Spinal cord (tissue), 10 donors: ENCODE data around the gene AKAP13. TPM values are rescaled to one million over a fixed set of nuclear protein-coding genes. Genes with fewer than 3 reads are reported as not detected.
A peak's percentile ranks its signal among the peaks of the same experiment; 100 is the strongest.
"Not testable (repeated sequence)": the region's sequence is repeated elsewhere in the genome, so short reads cannot be mapped to it uniquely, and the experiment has no call there.

Experiments used
- DNase-seq, 6 donors: peaks; one replicate each; pipeline versions ENCODE4 v3.0.0 to v3.0.0-alpha.2; 2013 to 2015; ENCODE audit warnings: low spot score in 6 of 6, low read depth in 4 of 6
- H3K27ac ChIP-seq: one replicate; pipeline ENCODE4 v1.5.1; 2013; ENCODE audit warnings: low read depth, low read length, control low read depth
- H3K27me3 ChIP-seq: one replicate; pipeline ENCODE4 v1.6.1; 2013; ENCODE audit warnings: low read length; ENCODE audit not compliant: control insufficient read depth, insufficient read depth
- H3K36me3 ChIP-seq: one replicate; pipeline ENCODE4 v1.6.1; 2013; ENCODE audit warnings: low read length; ENCODE audit not compliant: control insufficient read depth, insufficient read depth
- H3K4me1 ChIP-seq: one replicate; pipeline ENCODE4 v1.6.1; 2013; ENCODE audit warnings: low read length; ENCODE audit not compliant: control insufficient read depth, insufficient read depth
- H3K4me3 ChIP-seq: one replicate; pipeline ENCODE4 v1.5.1; 2013; ENCODE audit warnings: low read depth, low read length, control low read depth
- H3K9me3 ChIP-seq: one replicate; pipeline ENCODE4 v1.6.1; 2013; ENCODE audit warnings: low read length; ENCODE audit not compliant: control insufficient read depth, insufficient read depth
- WGBS: methylation state at CpG from one replicate; pipeline ENCODE4 v1.1.5; 2013; ENCODE audit warnings: missing lambda C conversion rate; ENCODE audit not compliant: insufficient coverage; 5-methylcytosine and 5-hydroxymethylcytosine counted together
- polyA plus RNA-seq, 2 donors: library from polyadenylated mRNA; unstranded; fragments of 120-200 nt; gene quantifications; one replicate each; pipeline ENCODE4 v1.2.1, GENCODE V29; 2013; ENCODE audit not compliant: insufficient read length in 2 of 2
- total RNA-seq, 2 donors: library from RNA; depleted of rRNA in 1 of 2; stranded (reverse); fragments of 120-200 nt in 1 of 2; fragments of >200 nt in 1 of 2; gene quantifications; one replicate each; pipeline versions ENCODE4 v1.2.3 to v1.2.4, GENCODE V29; 2013 to 2014
- donor health status: healthy.

The AKAP13 gene
- total and polyA plus RNA-seq, 4 donors = 52.5 to 114 (median 89.2) TPM

DNA sequence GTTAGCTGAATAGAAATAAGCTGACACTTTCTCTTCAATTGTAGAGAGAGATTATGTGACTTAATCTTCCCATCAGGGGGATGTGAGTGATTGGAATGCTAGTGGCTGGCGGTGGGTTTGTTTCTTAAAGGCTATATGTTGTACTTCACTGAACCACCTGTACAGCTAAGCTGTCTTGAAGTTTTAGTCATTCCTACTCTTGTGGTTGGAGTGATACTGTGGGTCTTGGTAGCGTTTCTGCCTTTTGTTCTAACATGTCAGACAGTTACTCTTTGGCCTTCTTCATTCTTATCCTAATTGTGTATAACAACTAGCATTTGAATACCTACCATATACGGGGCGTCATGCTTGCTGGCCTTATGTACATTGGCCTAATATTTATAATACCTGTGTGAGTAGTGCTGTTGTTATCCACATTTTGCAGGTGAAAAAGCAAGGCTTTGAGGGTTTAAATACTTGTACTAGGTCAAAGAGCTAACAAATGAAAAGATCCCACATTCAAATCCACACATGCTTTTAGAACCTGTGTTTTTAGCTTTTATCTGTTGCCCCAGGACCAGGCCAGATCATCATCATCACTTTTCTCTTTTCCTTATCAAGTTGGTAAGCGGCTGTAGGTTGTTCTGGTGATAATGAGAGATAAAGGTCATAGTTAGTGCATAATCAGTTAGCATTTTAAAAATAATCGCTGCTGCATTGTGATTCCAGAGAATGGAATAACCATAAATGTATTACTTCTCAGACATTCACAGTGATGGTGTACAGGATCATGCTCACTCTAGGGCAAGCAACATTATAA, 50.2 kb downstream of the AKAP13 start:
- Histone ChIP-seq H3K36me3 (no peaks in the 10 kb centered on the region), H3K4me3 (no peak overlapping the region), H3K27me3 (no peaks in the 10 kb centered on the region), H3K27ac (no peak overlapping the region), H3K4me1 (no peaks in the 10 kb centered on the region), H3K9me3 (no peaks in the 10 kb centered on the region)
- no CpG with 5 or more reads among the region's 6 CpGs for WGBS
- no peak for DNase-seq

DNA sequence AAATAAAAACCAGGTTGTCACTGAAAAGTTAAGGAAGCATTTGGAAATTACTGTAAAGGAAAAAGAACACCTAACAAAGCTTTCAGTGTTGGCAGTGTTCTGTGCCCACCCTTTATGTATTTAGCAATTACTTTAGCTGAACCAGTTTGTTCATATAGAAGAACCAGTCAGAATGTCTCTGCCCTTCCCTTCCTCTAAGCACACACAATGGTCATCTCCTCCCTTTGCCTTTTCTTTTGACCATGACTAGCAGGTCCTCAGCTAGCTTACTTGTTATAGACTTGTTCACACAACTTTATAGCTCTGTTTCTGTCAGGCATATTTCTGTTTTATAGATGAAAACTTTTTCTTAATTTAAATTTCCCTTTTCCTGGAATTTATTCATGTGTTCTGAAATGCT, 59.6 kb downstream of the AKAP13 start:
- H3K4me1 ChIP-seq = no peaks in the 10 kb centered on the region
- DNase-seq = no peak
- H3K9me3 ChIP-seq = no peaks in the 10 kb centered on the region
- no peaks in the 10 kb centered on the region for H3K36me3 ChIP-seq
- H3K4me3 ChIP-seq = no peak overlapping the region
- H3K27ac ChIP-seq = no peak overlapping the region
- H3K27me3 ChIP-seq = no peaks in the 10 kb centered on the region

DNA sequence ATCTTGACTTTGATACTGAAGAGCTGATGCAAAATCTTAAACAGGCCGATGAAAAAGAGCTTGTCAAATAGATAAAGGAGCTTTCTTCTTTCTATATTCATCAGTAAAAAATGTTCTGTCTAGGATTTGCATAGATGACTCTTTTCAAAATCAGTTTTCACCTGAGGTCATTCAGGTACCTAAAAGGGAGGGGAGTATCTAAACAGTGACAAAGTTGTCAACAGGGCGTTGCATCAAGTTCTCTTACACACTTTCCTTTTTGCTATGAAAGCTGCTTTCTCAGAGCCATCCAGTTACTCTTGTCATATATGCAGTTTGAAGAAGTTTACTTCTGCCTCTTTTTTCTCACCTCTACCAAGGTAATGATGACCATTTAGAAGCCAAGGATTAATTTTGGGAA, 60.0 kb downstream of the AKAP13 start:
- Histone ChIP-seq H3K27me3 (no peaks in the 10 kb centered on the region), H3K4me1 (no peaks in the 10 kb centered on the region), H3K27ac (no peak overlapping the region), H3K9me3 (no peaks in the 10 kb centered on the region), H3K4me3 (no peak overlapping the region), H3K36me3 (no peaks in the 10 kb centered on the region)
- WGBS = no CpG with 5 or more reads among the region's 2 CpGs
- DNase-seq = no peak

DNA sequence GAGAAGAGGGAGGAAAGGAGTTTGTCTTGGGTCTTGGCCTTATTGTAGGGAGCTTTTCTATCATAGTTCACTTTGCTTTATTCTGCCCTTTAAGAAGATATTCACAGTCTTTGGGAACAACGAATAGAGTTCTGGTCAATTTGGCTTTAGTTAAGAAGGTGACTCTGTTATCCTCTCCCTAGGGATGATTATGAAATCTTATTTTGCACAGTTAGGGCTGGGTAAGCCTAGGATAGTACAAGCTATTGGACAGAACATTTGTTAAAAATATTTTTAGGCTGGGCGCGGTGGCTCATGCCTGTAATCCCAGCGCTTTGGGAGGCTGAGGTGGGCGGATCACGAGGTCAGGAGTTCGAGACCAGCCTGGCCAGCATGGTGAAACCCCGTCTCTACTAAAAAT, 61.5 kb downstream of the AKAP13 start:
- DNase-seq, H3K27me3 ChIP-seq, H3K4me1 ChIP-seq, H3K36me3 ChIP-seq, H3K27ac ChIP-seq, H3K4me3 ChIP-seq, H3K9me3 ChIP-seq: not testable (repeated sequence)
- WGBS = no CpG with 5 or more reads among the region's 8 CpGs

DNA sequence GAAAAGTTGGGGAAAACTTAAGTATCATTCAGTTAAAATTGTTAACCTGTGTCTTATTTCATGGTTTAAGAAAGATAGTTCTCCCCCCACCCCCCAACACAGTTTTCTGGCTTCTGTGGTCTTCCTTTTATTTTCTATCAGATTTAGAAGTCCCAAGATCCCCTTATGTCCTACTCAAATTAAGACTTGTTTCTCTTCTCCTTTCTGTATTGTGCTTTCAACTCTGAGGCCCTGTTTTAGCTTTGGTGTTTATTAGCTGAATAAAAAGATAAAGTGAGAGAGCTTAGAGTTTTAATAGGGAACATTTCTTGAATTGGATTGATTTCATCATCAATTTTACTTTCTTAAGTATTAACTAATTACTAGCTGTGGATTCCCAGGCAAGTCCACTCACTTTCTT, 62.6 kb downstream of the AKAP13 start:
- H3K4me3 ChIP-seq = no peak overlapping the region
- H3K27me3 ChIP-seq = no peaks in the 10 kb centered on the region
- no peaks in the 10 kb centered on the region for H3K4me1 ChIP-seq
- no peaks in the 10 kb centered on the region for H3K36me3 ChIP-seq
- no peak overlapping the region for H3K27ac ChIP-seq
- H3K9me3 ChIP-seq = no peaks in the 10 kb centered on the region
- DNase-seq = no peak

DNA sequence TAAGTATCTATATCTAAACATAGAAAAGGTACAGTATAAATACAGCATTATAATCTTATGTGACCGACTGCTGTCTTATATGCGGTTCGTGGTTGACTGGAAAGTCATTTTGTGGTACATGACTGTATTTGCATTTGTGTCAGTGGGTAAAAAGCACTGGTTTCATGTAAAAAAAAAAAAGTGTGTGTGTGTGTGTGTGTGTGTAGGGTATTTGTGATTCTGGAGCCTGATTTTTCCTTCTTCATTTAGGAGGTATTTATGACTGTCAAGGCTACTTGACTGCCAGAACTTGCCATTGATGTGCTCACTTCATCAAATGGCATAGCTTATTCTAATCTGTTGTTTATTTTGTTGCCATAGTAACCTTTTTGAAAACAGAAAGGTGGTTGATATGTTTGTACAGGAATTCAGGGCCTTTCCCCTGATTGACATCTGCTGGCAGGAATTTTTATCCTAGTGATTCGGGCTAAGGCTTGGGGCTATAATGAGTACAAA, 63.2 kb downstream of the AKAP13 start:
- peak in 2 of 6 donors; percentile 29 to 33 for DNase-seq
- WGBS = 92% methylated on average over 2 of the region's 4 CpGs

DNA sequence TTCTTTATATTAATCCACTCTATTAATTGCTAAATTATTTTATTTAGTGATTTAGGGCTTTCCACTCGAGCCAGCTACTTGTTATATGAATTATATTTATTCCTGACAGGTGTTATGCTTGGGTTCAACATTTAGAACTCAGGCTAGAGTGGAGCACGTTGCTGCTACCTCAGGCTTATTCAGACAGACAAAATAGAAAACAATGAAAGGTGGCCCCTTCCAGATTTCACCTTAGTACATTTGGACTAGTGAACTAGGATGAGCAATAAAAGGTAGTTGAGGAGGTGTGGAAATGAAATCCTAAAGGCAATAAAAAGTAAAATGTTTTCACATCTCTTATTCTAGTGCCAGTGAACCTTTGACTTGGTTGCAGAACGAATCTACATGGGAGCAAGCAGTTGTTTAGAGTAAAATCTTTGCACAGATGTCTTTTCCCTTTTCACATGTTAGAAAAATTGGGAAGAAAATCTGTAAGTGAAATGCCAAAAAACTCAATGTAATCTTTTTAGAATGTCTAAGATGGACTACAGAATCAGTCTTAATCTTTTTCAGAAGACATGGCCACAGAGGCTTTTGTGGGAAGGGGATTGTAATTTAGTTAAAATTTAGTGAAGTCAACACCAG, 63.8 kb downstream of the AKAP13 start:
- no CpG with 5 or more reads among the region's 3 CpGs for WGBS
- Histone ChIP-seq H3K36me3 (no peaks in the 10 kb centered on the region), H3K4me1 (no peaks in the 10 kb centered on the region), H3K4me3 (no peak overlapping the region), H3K27me3 (no peaks in the 10 kb centered on the region), H3K9me3 (no peaks in the 10 kb centered on the region), H3K27ac (no peak overlapping the region)
- no peak for DNase-seq

More for the DNA sequence above, 63.2 kb downstream of the AKAP13 start:
- H3K4me3 ChIP-seq = no peak overlapping the region
- H3K27ac ChIP-seq = no peak overlapping the region
- no peaks in the 10 kb centered on the region for H3K36me3 ChIP-seq
- H3K4me1 ChIP-seq = no peaks in the 10 kb centered on the region
- H3K9me3 ChIP-seq = no peaks in the 10 kb centered on the region
- no peaks in the 10 kb centered on the region for H3K27me3 ChIP-seq

DNA sequence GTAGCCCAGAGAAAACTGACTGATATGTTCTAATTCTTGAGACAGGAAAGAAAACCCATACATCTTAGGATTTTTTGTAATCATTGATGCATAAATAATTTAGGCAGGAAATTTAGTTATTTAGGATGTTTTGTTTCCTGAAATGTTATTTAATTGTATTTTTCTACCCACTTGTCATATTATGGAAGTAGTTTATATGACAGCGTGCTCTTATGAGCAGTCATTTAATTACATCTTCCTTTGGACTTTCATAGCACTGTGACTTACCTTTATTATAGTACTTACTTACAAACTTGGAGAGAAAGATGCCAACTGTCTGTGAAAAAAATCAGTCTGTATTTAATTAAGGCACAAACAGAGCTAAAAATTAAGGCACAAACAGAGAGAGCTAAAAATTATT, 65.0 kb downstream of the AKAP13 start:
- WGBS = no CpG with 5 or more reads among the region's 1 CpG
- Histone ChIP-seq H3K27ac (no peak overlapping the region), H3K4me1 (no peaks in the 10 kb centered on the region), H3K36me3 (no peaks in the 10 kb centered on the region), H3K9me3 (peaks cover 7% of the 10 kb centered on the region), H3K4me3 (no peak overlapping the region), H3K27me3 (no peaks in the 10 kb centered on the region)
- DNase-seq = no peak

DNA sequence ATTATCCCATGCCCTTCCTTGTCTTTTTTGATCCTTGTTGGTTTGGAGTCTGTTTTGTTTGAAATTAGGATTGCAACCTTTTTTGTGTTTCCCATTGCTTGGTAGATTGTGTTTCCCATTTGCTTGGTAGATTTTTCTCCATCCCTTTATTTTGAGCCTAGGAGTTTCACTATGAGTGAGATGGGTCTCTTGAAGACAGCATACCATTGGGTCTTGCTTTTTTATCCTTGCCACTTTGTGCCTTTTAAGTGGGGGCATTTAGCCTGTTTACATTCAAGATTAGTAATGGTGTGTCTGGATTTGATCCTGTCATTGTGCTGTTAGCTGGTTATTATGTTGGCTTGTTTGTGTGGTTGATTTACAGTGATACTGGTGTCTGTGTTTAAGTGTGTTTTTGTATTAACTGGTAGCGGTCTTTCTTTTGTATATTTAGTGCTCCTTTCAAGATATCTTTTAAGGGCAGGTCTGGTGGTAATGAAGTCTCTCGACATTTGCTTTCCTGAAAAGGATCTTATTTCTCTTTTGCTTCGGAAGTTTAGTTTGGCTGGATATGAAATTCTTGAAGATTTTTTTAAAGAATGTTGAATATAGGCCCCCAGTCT, 70.8 kb downstream of the AKAP13 start:
- Histone ChIP-seq H3K27ac (no peak overlapping the region), H3K9me3 (peaks cover 14% of the 10 kb centered on the region), H3K36me3 (no peaks in the 10 kb centered on the region), H3K4me1 (no peaks in the 10 kb centered on the region), H3K27me3 (no peaks in the 10 kb centered on the region), H3K4me3 (no peak overlapping the region)
- WGBS = 93% methylated on average over 3 of the region's 3 CpGs
- no peak for DNase-seq

DNA sequence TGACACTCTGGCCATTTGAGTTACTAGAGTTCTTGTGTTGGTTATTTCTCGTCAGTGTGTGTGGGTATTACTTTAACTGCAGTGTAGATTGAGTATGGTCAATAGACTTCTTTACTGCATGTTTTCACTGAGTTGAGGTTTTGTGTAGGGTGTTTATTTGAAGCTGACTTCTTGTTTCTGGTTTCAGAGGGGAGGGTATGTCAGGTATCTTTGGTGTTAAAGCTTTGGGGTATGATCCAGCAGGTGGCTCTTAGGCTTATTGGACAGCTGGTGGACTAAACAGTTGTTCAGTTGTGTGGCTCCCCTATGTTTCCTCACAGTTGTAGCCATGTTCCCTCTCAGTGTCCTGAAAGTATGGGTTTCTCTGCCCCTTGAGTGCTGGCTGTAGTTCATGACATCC, 72.0 kb downstream of the AKAP13 start:
- Histone ChIP-seq H3K36me3 (no peaks in the 10 kb centered on the region), H3K9me3 (peaks cover 14% of the 10 kb centered on the region), H3K4me1 (no peaks in the 10 kb centered on the region), H3K27me3 (no peaks in the 10 kb centered on the region), H3K4me3 (no peak overlapping the region), H3K27ac (no peak overlapping the region)
- 100% methylated on average over 1 of the region's 1 CpG for WGBS
- no peak for DNase-seq
